NOMO-1 treated with dmso at 0.1 percent for 144 hours (cell line): Measurements from ENCODE around the gene GARS1.
"Not testable (repeated sequence)": the region's sequence is repeated elsewhere in the genome, so short reads cannot be mapped to it uniquely, and the experiment has no call there.

Experiments
- DNase-seq: peaks from one replicate; lab custom pipeline; 2025; ENCODE audit not compliant: unreplicated experiment; lab: John Stamatoyannopoulos, UW

Gene GARS1

GRCh38 chr7:30594540-30595435 is at the start of gene GARS1:
Gene GARS1, plus strand, starts transcription at chr7:30594878. Its CDS starts 44 bp downstream, at chr7:30594922.
- DNase-seq = peak; percentile 72

- no peak for DNase-seq
Observed at GRCh38 chr7:30545791-30546555, 48.7 kb upstream of the GARS1 start.

- DNase-seq = no peak
Observed at GRCh38 chr7:30546596-30546995, 48.1 kb upstream of the GARS1 start.

GRCh38 chr7:30548845-30549244 is 45.8 kb upstream of the GARS1 start:
- no peak for DNase-seq

- DNase-seq = no peak
Observed at GRCh38 chr7:30549931-30550493, 44.7 kb upstream of the GARS1 start.

- DNase-seq = no peak
Observed at GRCh38 chr7:30552330-30552729, 42.3 kb upstream of the GARS1 start.

- no peak for DNase-seq
Observed at GRCh38 chr7:30553141-30553540, 41.5 kb upstream of the GARS1 start.

- DNase-seq = no peak
Observed at GRCh38 chr7:30553546-30553945, 41.1 kb upstream of the GARS1 start.

GRCh38 chr7:30555525-30555924 is 39.2 kb upstream of the GARS1 start:
- no peak for DNase-seq

- no peak for DNase-seq
Observed at GRCh38 chr7:30556840-30557239, 37.8 kb upstream of the GARS1 start.

- no peak for DNase-seq
Observed at GRCh38 chr7:30557245-30557644, 37.4 kb upstream of the GARS1 start.

GRCh38 chr7:30559611-30560010 is 35.1 kb upstream of the GARS1 start:
- no peak for DNase-seq

- no peak for DNase-seq
Observed at GRCh38 chr7:30561389-30561788, 33.3 kb upstream of the GARS1 start.

GRCh38 chr7:30562498-30562897 is 32.2 kb upstream of the GARS1 start:
- no peak for DNase-seq

- no peak for DNase-seq
Observed at GRCh38 chr7:30562909-30563308, 31.8 kb upstream of the GARS1 start.

- no peak for DNase-seq
Observed at GRCh38 chr7:30563326-30563942, 31.2 kb upstream of the GARS1 start.

GRCh38 chr7:30564243-30564892 is 30.3 kb upstream of the GARS1 start:
- DNase-seq = peak; percentile 15

- DNase-seq = no peak
Observed at GRCh38 chr7:30566596-30566995, 28.1 kb upstream of the GARS1 start.

- no peak for DNase-seq
Observed at GRCh38 chr7:30567081-30567480, 27.6 kb upstream of the GARS1 start.

GRCh38 chr7:30570238-30570637 is 24.4 kb upstream of the GARS1 start:
- not testable (repeated sequence) for DNase-seq
